NCI-H2227 treated with DMSO at 0.1 percent for 48 hours (cell line): ENCODE results near the gene ABTB1.
"Not testable (repeated sequence)": the region's sequence is repeated elsewhere in the genome, so short reads cannot be mapped to it uniquely, and the experiment has no call there.

ENCODE experiments used
- DNase-seq: peaks from one replicate; lab custom pipeline; 2025; lab: John Stamatoyannopoulos, UW

ABTB1 gene

DNA sequence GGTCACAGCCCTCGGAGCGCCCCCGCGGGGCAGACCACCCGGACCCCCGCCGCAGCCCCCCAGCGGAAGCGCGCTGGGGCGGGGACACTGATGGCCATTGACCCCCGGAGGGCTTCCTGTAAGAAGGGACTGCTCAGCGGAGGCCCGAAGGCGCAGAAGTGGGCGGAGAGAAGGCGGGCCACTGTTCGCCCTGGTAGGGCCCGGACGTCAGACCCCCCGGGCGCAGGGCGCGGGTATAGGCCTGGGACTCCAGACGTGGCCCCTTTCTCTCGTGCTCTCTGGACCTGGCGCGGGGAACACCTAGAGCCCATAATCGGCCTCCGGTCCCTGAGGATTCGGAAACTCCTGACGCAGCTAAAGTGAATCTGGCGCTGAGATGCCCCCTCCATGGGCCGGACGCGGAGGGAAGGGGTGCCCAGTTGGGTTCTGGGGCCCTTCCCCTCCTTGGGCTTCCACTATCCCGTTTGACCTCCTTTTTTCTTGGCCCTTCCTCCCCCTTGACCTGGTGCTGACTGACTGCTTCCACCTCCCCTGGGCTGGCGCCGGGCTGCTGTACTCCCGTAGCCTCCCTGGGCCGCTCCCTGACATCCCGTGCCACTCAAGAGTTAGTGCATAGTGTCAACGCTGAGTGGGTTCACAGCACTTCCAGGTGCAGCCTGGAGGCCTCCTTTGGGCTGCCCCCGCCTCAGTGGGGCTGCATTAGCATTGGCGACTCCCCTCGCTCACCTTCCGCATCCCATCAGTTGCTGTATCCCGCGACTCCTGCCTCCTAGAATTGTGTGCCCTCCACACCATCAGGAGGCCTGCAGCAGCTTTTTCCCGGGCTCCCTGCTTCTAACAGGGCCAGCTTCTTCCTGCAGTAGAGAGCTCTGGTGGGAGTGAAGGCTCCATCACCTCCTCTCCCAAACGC is 694 bp downstream of the ABTB1 start:
- DNase-seq: no peak

- no peak for DNase-seq
Observed at GRCh38 chr3:127674101-127674721, 1.5 kb downstream of the ABTB1 start.

DNA sequence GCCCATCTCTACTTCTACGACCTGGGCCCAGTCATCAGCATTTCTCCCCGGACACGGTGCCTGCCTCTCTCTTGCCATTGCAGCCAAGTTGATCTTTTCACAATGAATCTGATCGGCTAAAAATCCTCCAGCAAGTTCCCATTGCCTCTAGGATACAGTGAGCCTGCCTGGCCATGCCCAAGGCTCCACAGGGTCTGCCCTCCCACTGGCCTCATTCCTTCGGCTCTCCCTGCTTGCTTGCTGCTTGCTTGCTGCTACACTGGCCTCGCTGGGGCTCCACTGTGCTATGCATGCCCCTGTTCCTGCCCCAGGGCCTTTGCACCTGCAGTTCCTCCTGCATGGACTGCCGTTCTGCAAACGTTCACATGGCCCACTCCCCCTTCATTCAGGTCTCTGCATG is 2.0 kb downstream of the ABTB1 start:
- DNase-seq: no peak

DNA sequence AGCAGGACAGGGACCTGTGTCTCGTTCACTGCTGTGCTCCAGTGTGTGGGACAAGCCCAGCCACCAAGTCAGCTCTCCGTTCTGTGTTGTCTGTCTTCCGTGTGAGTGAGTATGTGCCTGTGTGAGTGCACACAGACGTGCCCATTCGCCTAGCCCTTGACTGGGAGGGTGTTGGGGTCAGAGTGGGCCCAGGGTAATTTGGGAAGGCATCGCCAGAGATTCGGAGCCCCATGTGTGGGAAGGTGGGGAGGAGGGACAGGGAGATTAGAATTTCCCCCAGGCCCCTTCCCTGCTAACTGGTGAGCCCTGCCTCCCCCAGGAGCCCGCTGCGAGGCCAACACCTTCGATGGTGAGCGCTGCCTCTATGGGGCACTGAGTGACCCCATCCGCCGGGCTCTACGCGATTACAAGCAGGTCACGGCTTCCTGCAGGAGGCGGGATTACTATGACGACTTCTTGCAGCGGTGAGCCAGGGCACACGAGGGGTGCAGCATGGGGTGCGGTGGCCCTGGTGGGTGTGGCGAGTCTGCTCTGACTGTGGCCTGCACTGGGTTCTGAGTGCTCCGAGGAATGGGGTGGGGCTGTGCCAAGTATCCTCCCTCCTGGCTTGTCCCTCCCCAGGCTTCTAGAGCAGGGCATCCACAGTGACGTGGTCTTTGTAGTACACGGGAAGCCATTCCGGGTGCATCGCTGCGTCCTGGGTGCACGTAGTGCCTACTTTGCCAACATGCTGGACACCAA is 3.1 kb downstream of the ABTB1 start:
- DNase-seq: no peak

- DNase-seq: no peak
Observed at GRCh38 chr3:127676456-127676855, 3.7 kb downstream of the ABTB1 start.

GRCh38 chr3:127676921-127677351 is 4.2 kb downstream of the ABTB1 start:
- no peak for DNase-seq

DNA sequence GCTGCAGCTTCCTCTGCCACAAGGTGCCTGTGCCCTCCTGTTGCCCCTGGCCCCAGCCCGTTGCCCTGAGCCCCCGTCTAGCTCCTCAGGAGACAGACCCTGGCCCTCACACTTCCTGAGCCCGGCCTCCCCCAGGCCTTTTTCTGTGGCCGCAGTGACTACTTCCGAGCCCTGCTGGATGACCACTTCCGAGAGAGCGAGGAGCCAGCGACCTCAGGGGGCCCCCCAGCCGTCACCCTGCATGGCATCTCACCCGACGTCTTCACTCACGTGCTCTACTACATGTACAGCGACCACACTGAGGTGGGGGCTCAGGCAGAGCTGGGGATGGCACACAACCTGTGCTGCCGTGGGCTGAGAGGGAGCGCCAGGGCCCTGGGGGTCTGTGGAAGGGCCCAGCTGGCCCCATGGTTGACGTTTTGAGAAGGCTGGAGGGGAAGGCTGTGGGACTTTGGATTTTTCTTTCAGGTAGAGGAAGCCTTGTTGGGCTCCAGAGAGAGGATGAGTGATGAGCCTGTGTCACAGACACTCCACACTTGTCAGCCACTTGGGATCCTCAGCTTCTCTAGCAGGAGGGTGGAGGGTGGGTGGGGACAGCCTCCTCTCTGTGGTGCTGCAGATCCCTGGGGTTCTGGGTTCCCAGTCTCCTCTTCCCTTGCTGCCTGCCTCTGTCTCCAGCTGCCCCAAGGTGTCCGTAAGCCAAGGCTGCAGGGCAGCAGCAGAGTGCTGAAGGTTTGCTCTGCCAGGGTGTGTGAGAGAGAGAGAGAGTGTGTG is 5.0 kb downstream of the ABTB1 start:
- no peak for DNase-seq

GRCh38 chr3:127678315-127678599 is 5.5 kb downstream of the ABTB1 start:
- DNase-seq: no peak

DNA sequence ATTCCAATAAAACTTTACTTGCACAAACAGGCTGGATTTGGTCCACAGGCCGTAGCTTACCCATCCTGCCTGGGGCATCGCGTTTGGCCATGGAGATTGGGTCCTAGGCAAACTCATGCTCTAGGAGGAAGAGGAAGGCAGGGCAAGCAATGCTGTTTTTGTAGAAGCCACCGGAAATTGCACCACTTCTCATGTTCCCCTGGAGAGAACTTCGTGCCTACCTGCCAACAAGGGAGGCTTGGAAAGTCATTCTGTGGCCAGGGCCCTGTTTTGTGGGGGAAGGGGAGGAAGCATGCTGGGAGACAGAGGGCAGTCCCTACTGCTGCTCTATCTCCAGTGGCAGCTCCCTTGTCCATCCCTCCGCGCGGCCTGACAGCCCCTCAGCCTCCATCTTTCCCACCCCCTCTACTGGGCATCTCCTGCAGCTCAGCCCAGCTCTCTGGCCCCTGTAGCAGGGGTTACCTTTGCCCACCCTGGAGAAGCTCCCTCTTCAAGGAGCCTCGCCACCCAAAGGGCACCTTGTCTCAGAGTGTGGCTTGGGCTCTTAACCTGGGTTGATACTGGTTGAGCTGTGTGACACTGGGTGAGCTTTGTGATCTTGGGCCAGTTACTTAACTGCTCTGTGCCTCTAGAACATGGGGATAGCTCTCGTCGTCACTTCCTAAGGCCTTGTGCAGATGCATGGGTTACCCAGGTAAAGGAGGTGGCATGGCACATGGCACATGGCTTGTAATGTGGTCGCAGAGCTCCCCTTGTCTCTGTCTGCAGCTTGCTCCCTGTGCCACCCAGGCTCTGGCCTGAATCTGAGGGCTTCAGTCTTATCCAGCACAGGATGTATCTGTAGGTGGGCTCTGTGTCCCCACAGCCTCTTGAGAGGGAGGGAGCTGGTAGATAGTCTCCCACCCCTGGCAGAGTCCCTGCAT is 6.1 kb downstream of the ABTB1 start:
- DNase-seq: no peak

- DNase-seq: no peak
Observed at GRCh38 chr3:127679534-127680145, 6.9 kb downstream of the ABTB1 start.

DNA sequence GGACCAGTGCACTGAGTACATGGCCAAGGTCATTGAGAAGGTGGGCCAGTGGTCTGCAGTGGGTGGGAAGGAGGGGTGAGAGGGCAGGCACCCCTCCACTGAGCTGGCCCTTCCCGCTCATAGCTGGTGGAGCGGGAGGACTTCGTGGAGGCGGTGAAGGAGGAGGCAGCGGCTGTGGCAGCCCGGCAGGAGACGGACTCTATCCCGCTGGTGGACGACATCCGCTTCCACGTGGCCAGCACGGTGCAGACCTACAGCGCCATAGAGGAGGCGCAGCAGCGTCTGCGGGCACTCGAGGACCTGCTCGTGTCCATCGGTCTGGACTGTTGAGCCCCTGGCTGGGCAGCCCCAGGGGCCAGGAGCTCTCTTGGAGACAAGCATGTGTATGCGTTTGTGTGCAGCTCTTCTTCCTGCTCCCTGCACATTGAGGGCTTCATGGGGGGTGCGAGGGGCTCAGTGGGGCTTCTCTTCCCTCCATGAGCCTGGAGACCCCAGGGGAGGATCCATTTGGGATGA is 7.5 kb downstream of the ABTB1 start:
- DNase-seq: no peak

- DNase-seq: no peak
Observed at GRCh38 chr3:127680798-127681221, 8.1 kb downstream of the ABTB1 start.

GRCh38 chr3:127682175-127682554 is 9.4 kb downstream of the ABTB1 start:
- DNase-seq: not testable (repeated sequence)

DNA sequence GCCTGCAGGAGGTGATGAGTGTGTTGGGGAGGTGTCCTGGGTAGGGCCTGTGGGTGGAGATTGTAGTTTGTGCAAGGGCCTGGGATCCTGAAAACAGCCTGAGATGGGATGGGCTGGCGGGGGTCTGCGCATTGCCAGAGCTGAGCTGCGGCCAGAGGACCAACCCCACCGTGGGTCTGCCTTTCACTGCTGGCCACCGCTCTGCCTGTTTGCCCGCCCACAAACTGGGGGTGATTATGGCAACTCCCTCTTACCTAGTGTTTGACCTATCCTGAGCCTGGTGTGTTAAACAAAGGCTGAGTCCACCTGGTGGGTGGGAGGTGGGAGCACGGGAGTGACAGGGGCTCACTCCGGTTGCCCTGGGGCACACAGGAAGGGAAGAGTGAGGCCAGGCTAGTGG is 9.8 kb downstream of the ABTB1 start:
- no peak for DNase-seq

GRCh38 chr3:127684871-127685707 is 12.3 kb downstream of the ABTB1 start:
- no peak for DNase-seq

GRCh38 chr3:127685708-127686511 is 13.2 kb downstream of the ABTB1 start:
- no peak for DNase-seq

DNA sequence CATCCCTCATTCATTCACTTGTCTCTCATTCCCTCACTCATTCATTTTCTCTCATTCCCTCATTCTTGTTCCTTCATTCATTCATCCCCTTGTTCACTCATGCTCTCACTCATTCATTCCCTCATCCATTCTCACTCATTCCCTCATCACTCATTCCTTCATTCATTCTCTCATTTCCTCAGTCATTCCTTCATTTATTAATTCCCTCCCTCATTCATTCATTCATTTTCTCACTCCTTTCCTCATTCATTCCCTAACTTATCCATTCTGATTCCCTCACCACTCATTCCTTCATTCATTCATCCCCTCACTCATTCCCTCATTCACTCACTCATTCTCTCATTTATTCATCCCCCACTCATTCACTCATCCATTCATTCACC is 13.8 kb downstream of the ABTB1 start:
- DNase-seq: no peak

DNA sequence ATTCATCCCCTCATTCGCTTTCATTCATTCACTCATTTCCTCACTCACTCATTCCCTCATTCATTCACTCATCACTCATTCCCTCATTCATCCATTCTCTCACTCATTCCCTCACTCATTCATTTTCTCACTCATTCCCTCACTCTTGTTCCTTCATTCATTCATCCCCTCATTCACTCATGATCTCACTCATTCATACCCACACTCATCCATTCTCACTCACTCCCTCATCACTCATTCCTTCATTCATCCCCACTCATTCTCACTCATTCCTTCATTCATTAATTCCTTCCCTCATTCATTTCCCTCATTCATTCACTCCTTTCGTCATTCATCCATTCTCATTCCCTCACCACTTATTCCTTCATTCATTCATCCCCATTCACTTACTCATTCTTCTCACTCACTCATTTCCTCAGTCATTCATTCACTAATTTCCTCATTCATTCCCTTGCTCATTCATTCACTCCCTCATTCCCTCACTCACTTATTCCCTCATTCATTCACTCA is 14.5 kb downstream of the ABTB1 start:
- DNase-seq: no peak

GRCh38 chr3:127688022-127688415 is 15.3 kb downstream of the ABTB1 start:
- no peak for DNase-seq
